ENCODE data around the gene DLG2.

DLG2 gene

DNA sequence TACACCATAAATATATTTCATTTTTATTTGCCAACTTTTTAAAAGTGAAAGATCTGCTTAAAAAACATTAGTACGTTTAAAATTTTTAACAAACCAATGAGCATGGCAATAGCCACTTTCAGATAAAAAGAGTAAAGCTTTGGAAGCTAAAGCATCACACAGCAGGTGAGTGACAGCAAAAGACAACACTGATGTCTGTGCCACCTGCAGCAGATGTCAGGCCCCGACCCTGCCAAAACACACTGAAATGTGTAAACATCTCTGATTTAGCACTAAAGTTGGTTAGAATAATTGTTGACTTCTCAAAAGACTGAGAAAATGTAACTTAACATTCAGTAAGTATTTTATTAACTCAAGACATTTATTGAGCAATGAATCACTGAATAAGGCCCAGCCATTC lies 232.9 kb downstream of the DLG2 start:
- no peak overlapping the region for H3K4me3 ChIP-seq (ENCODE audit: low read depth, low read length)
- in situ Hi-C loops (cut with HindIII; ENCODE audit: low sequenced_read_pairs), result no loop called here
- DNase-seq (ENCODE audit: low read depth, low spot score), result no peak
- TF ChIP-seq, protein P1, sequence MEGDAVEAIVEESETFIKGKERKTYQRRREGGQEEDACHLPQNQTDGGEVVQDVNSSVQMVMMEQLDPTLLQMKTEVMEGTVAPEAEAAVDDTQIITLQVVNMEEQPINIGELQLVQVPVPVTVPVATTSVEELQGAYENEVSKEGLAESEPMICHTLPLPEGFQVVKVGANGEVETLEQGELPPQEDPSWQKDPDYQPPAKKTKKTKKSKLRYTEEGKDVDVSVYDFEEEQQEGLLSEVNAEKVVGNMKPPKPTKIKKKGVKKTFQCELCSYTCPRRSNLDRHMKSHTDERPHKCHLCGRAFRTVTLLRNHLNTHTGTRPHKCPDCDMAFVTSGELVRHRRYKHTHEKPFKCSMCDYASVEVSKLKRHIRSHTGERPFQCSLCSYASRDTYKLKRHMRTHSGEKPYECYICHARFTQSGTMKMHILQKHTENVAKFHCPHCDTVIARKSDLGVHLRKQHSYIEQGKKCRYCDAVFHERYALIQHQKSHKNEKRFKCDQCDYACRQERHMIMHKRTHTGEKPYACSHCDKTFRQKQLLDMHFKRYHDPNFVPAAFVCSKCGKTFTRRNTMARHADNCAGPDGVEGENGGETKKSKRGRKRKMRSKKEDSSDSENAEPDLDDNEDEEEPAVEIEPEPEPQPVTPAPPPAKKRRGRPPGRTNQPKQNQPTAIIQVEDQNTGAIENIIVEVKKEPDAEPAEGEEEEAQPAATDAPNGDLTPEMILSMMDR (IDR thresholded peaks at IDR 0.05; ENCODE audit: low read depth, low read length), result no peak

DNA sequence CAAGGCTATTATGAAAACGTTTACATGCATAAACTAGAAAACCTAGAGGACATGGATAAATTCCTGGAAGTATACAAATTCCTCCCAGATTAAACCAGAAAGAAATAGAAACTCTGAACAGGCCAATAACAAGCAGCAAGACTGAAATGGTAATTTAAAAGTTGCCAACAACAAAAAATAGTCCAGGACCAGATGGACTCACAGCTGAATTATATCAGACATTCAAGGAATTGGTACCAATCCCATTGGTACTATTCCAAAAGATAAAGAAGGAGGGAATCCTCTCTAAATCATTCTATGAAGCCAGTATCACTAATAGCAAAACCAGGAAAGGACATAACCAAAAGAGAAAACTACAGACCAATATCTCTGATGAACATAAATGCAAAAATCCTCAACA lies 236.0 kb downstream of the DLG2 start:
- DNase-seq (ENCODE audit: low read depth, low spot score), result no peak
- TF ChIP-seq, protein P1 (IDR thresholded peaks at IDR 0.05; ENCODE audit: low read depth, low read length), result no peak
- in situ Hi-C loops (cut with HindIII; ENCODE audit: low sequenced_read_pairs), result no loop called here
- no peak overlapping the region for H3K4me3 ChIP-seq (ENCODE audit: low read depth, low read length)

DNA sequence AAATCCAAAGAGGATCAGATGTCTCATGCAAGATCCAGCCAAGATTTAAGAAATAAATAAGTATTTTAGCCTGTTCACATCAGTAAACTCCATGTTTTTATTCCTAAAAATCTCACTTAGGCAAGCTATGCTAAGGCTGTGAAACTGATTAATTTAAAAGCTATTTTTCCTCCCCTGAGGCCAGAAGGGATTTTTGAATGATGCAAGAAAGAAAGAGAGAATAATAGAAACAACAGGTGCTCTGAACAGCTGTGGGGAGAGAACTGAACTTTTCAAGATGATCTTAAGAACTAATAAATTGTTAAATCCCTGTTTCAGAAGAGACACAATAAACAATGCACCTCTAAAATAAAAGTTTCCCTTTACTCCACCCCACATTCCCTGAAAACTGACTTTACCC lies 241.6 kb downstream of the DLG2 start:
- in situ Hi-C loops (cut with HindIII; ENCODE audit: low sequenced_read_pairs), result no loop called here
- TF ChIP-seq, protein P1 (IDR thresholded peaks at IDR 0.05; ENCODE audit: low read depth, low read length), result no peak
- H3K4me3 ChIP-seq (ENCODE audit: low read depth, low read length), result no peak overlapping the region
- no peak for DNase-seq (ENCODE audit: low read depth, low spot score)

DNA sequence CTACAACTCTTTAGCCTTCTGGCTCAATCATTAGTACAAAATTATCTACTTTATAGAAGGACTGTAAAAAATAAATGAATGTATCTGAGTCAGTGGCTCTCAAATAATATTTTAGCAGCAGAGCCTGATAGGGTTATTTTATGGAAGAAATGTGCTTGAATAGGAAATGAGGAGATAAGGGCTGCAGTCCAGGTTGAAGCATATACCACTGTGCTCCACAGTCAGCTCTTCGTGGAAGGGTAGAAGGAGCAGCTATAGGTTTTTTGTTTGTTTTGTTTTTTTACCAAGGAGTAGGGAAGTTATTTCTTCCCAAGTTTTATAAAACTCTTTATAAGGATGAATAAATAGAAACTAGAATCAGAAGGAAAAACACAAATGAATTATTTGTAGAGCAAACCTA lies 242.0 kb downstream of the DLG2 start:
- TF ChIP-seq, protein P1 (IDR thresholded peaks at IDR 0.05; ENCODE audit: low read depth, low read length), result no peak
- DNase-seq (ENCODE audit: low read depth, low spot score), result no peak
- no peak overlapping the region for H3K4me3 ChIP-seq (ENCODE audit: low read depth, low read length)
- in situ Hi-C loops (cut with HindIII; ENCODE audit: low sequenced_read_pairs), result no loop called here

DNA sequence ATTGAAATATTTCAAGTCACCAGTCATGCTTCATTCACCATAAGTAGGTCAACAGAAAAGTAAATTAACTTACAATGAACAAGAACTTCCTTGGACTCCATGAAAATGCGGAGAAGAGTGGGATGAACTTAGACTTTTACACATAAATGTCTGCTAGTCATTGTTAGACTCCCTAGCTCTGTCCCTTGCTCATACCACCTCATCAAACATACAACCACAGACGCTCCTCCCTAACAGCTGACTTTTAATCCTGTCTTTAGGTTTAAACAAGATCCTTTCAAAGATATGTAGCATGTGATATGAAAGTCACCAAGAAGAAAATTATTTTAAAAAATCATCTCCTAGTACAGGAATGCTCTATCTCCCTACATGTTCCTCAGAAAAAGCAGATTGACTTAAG lies 248.1 kb downstream of the DLG2 start:
- no peak overlapping the region for H3K4me3 ChIP-seq (ENCODE audit: low read depth, low read length)
- in situ Hi-C loops (cut with HindIII; ENCODE audit: low sequenced_read_pairs), result no loop called here
- no peak for DNase-seq (ENCODE audit: low read depth, low spot score)
- TF ChIP-seq, protein P1 (IDR thresholded peaks at IDR 0.05; ENCODE audit: low read depth, low read length), result no peak

DNA sequence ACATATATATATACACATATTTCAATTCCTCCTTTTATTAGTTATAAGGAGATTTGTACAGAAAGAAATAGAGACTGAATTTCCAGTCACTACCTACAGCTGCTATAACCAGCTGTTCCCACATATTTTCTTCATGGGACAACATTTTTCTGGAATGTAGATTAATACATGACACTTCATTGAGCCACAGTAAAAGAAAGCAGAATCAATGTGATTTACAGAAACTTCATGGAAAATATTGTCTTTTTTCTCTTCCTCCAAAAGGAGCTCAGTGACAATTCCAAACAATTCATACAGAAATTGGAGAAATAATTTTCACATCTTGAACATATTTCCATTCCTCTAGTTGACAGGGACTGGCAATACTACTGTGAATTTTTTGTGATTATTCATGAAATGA lies 249.2 kb downstream of the DLG2 start:
- in situ Hi-C loops (cut with HindIII; ENCODE audit: low sequenced_read_pairs), result no loop called here
- TF ChIP-seq, protein P1 (IDR thresholded peaks at IDR 0.05; ENCODE audit: low read depth, low read length), result no peak
- H3K4me3 ChIP-seq (ENCODE audit: low read depth, low read length), result no peak overlapping the region
- DNase-seq (ENCODE audit: low read depth, low spot score), result no peak

DNA sequence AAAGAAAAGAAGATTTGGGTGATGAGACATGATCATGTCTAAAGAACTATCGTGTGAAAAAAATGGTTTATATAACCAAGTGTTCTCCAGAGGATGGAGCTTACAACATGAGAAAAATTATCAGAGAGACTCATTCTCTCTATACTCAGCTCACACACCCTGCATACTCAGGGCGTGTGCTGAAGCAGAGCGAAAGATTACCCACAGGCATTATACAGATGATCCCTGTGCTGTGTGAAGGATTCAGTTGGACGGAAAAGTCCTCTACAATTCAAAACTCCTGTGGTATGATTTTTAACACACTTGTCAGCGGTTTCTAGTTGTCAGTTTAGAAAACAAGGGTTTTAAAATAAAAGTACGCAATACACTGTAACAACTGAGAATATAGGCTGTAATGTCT lies 267.3 kb downstream of the DLG2 start:
- TF ChIP-seq, protein P1 (IDR thresholded peaks at IDR 0.05; ENCODE audit: low read depth, low read length), result no peak
- no peak for DNase-seq (ENCODE audit: low read depth, low spot score)
- no peak overlapping the region for H3K4me3 ChIP-seq (ENCODE audit: low read depth, low read length)
- in situ Hi-C loops (cut with HindIII; ENCODE audit: low sequenced_read_pairs), result no loop called here

Data from astrocyte of the spinal cord (primary cell).